ENCODE measurements around the gene POLE.

GRCh38 chr12:132658149-132658894 is 28.8 kb downstream of the POLE start:
- TF ChIP-seq, protein P1, sequence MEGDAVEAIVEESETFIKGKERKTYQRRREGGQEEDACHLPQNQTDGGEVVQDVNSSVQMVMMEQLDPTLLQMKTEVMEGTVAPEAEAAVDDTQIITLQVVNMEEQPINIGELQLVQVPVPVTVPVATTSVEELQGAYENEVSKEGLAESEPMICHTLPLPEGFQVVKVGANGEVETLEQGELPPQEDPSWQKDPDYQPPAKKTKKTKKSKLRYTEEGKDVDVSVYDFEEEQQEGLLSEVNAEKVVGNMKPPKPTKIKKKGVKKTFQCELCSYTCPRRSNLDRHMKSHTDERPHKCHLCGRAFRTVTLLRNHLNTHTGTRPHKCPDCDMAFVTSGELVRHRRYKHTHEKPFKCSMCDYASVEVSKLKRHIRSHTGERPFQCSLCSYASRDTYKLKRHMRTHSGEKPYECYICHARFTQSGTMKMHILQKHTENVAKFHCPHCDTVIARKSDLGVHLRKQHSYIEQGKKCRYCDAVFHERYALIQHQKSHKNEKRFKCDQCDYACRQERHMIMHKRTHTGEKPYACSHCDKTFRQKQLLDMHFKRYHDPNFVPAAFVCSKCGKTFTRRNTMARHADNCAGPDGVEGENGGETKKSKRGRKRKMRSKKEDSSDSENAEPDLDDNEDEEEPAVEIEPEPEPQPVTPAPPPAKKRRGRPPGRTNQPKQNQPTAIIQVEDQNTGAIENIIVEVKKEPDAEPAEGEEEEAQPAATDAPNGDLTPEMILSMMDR (IDR thresholded peaks at IDR 0.05; ENCODE audit: low read depth, low read length): no peak
- TF ChIP-seq EZH2phosphoT487 (IDR thresholded peaks at IDR 0.05; ENCODE audit: low read depth): no peak
